OCI-LY1 (cell line): ENCODE results near the gene SPIB.
A peak's percentile ranks its signal among the peaks of the same experiment; 100 is the strongest.

ENCODE experiments used
- H2AFZ ChIP-seq: fragments of 200-600 bp; sonication (generic), shearing (Covaris generic); 2 replicates; pipeline ENCODE4 v1.6.0; 2014; ENCODE audit warnings: antibody characterized with exemption, mild to moderate bottlenecking, low read length
- H3F3A ChIP-seq: fragments of 200-600 bp; sonication (generic), shearing (Covaris generic); 2 replicates; pipeline ENCODE4 v1.6.0; 2014; ENCODE audit warnings: mild to moderate bottlenecking, antibody characterized with exemption, low read length, moderate library complexity; ENCODE audit not compliant: insufficient read depth
- H3K27ac ChIP-seq: fragments of 200-600 bp; sonication (generic); 2 replicates; pipeline ENCODE4 v1.5.1; 2014; ENCODE audit warnings: low read length, mixed run types, mild to moderate bottlenecking, low read depth; ENCODE audit not compliant: poor library complexity, severe bottlenecking
- H3K27me3 ChIP-seq: fragments of 200-600 bp; sonication (generic); 2 replicates; pipeline ENCODE4 v1.6.0; 2014; ENCODE audit warnings: antibody characterized with exemption, mild to moderate bottlenecking, low read length, moderate library complexity; ENCODE audit not compliant: insufficient read depth
- H3K36me3 ChIP-seq: fragments of 200-600 bp; sonication (generic); 2 replicates; pipeline ENCODE4 v1.6.1; 2014; ENCODE audit warnings: mild to moderate bottlenecking, antibody characterized with exemption, low read length, moderate library complexity, mixed read lengths; ENCODE audit not compliant: insufficient read depth
- H3K4me1 ChIP-seq: fragments of 200-600 bp; sonication (generic); 2 replicates; pipeline ENCODE4 v1.5.1; 2014; ENCODE audit warnings: mild to moderate bottlenecking, low read length, moderate library complexity; ENCODE audit not compliant: insufficient read depth, severe bottlenecking
- H3K4me2 ChIP-seq: fragments of 200-600 bp; sonication (generic), shearing (Covaris generic); 2 replicates; pipeline ENCODE4 v1.6.1; 2014; ENCODE audit warnings: low read length
- H3K4me3 ChIP-seq: fragments of 200-600 bp; sonication (generic); 2 replicates; pipeline ENCODE4 v1.5.1; 2014; ENCODE audit warnings: low read length, low read depth, mild to moderate bottlenecking, mixed read lengths; ENCODE audit not compliant: poor library complexity, severe bottlenecking
- H3K79me2 ChIP-seq: fragments of 200-600 bp; shearing (Covaris generic); 2 replicates; pipeline ENCODE4 v1.6.1; 2016; ENCODE audit warnings: mixed run types, low read length, mixed read lengths; ENCODE audit not compliant: insufficient read depth
- H3K9ac ChIP-seq: fragments of 200-600 bp; sonication (generic), shearing (Covaris generic); 2 replicates; pipeline ENCODE4 v1.6.1; 2014; ENCODE audit warnings: mild to moderate bottlenecking, low read length, mixed read lengths
- H3K9me2 ChIP-seq: fragments of 200-600 bp; sonication (generic), shearing (Covaris generic); 2 replicates; pipeline ENCODE4 v1.6.1; 2014; ENCODE audit warnings: low read depth, mild to moderate bottlenecking, low read length, mixed read lengths
- H3K9me3 ChIP-seq: fragments of 200-600 bp; shearing (Covaris generic); 2 replicates; pipeline ENCODE4 v1.6.1; 2014; ENCODE audit warnings: low read length, mixed read lengths
- H4K20me1 ChIP-seq: fragments of 200-600 bp; sonication (generic), shearing (Covaris generic); 2 replicates; pipeline ENCODE4 v1.6.0; 2016; ENCODE audit warnings: mild to moderate bottlenecking, low read length; ENCODE audit not compliant: insufficient read depth
- CTCF ChIP-seq: fragments of 200-600 bp; sonication (generic), shearing (Covaris generic); IDR thresholded peaks from 2 replicates; pipeline ENCODE4 v1.5.1; 2017; ENCODE audit warnings: mild to moderate bottlenecking, antibody characterized with exemption, low read length, moderate library complexity, mixed read lengths
- EZH2 ChIP-seq: fragments of 200-600 bp; sonication (generic), shearing (Covaris generic); IDR thresholded peaks from 2 replicates; pipeline ENCODE4 v1.8.0; 2017; ENCODE audit warnings: borderline replicate concordance, mixed run types, mild to moderate bottlenecking, antibody characterized with exemption, low read length, moderate library complexity, mixed read lengths

Gene SPIB

GRCh38 chr19:50461066-50461875 is 42.5 kb downstream of the SPIB start:
- H4K20me1 ChIP-seq = no peaks in the 10 kb centered on the region
- no peak overlapping the region for H3K4me3 ChIP-seq
- H2AFZ ChIP-seq = no peak overlapping the region
- no peaks in the 10 kb centered on the region; the same call in 1 of the 2 replicates for H3F3A ChIP-seq
- TF ChIP-seq CTCF = peak; percentile 86
- TF ChIP-seq EZH2 = no peak
- peaks cover 5% of the 10 kb centered on the region; the same call in 1 of the 2 replicates for H3K27me3 ChIP-seq
- no peaks in the 10 kb centered on the region for H3K9me2 ChIP-seq
- H3K4me1 ChIP-seq = peaks cover 15% of the 10 kb centered on the region
- H3K4me2 ChIP-seq = peak overlapping the region; percentile 8; the same call in 1 of the 2 replicates
- H3K27ac ChIP-seq = no peak overlapping the region
- H3K9ac ChIP-seq = no peak overlapping the region
- H3K9me3 ChIP-seq = no peaks in the 10 kb centered on the region
- H3K36me3 ChIP-seq = no peaks in the 10 kb centered on the region
- H3K79me2 ChIP-seq = no peaks in the 10 kb centered on the region

- no peak overlapping the region for H2AFZ ChIP-seq
Observed at GRCh38 chr19:50462970-50463369, 44.2 kb downstream of the SPIB start.

GRCh38 chr19:50464348-50464747 is 45.6 kb downstream of the SPIB start:
- peaks cover 14% of the 10 kb centered on the region; the same call in 1 of the 2 replicates for H3K27me3 ChIP-seq
- no peaks in the 10 kb centered on the region for H3K36me3 ChIP-seq
- no peaks in the 10 kb centered on the region for H4K20me1 ChIP-seq
- H3F3A ChIP-seq = no peaks in the 10 kb centered on the region; the same call in 1 of the 2 replicates
- no peak overlapping the region for H3K27ac ChIP-seq
- H2AFZ ChIP-seq = no peak overlapping the region
- H3K4me2 ChIP-seq = no peak overlapping the region
- no peak overlapping the region for H3K9ac ChIP-seq
- H3K79me2 ChIP-seq = no peaks in the 10 kb centered on the region
- TF ChIP-seq EZH2 (no peak), CTCF (no peak)
- no peaks in the 10 kb centered on the region for H3K9me2 ChIP-seq
- peaks cover 15% of the 10 kb centered on the region for H3K4me1 ChIP-seq
- no peaks in the 10 kb centered on the region for H3K9me3 ChIP-seq
- no peak overlapping the region for H3K4me3 ChIP-seq

More at GRCh38 chr19:50462970-50463369, 44.2 kb downstream of the SPIB start:
- no peak overlapping the region for H3K4me3 ChIP-seq
- H3K27me3 ChIP-seq = peaks cover 14% of the 10 kb centered on the region; the same call in 1 of the 2 replicates
- no peaks in the 10 kb centered on the region for H3K9me3 ChIP-seq
- no peaks in the 10 kb centered on the region for H3K36me3 ChIP-seq
- H3K9ac ChIP-seq = no peak overlapping the region
- H3F3A ChIP-seq = no peaks in the 10 kb centered on the region; the same call in 1 of the 2 replicates
- H3K4me1 ChIP-seq = peaks cover 15% of the 10 kb centered on the region
- H3K79me2 ChIP-seq = no peaks in the 10 kb centered on the region
- no peak for TF ChIP-seq CTCF
- no peak for TF ChIP-seq EZH2
- H3K27ac ChIP-seq = no peak overlapping the region
- H3K4me2 ChIP-seq = no peak overlapping the region
- no peaks in the 10 kb centered on the region for H4K20me1 ChIP-seq
- H3K9me2 ChIP-seq = no peaks in the 10 kb centered on the region
